WTC11 (cell line): ENCODE data around the gene SLC39A7. TPM values are rescaled to one million over a fixed set of nuclear protein-coding genes. Genes with fewer than 3 reads are reported as not detected.

Source experiments
- ATAC-seq: fragments of 200-7000 bp; cut with Tn5 transposase; 2 replicates; pipeline ENCODE4 v1.10.0; 2021; ENCODE audit warnings: mild to moderate bottlenecking, moderate library complexity
- CTCF ChIA-PET: fragments of 300-600 bp; sonication (Branson Sonifier 250); formaldehyde crosslinking; loops from one replicate; lab custom pipeline; 2021; ENCODE audit warnings: antibody characterized with exemption; lab: Charles Lee
- POLR2A ChIA-PET: fragments of 350-600 bp; sonication (Branson Sonifier 250); formaldehyde crosslinking; loops from one replicate; lab custom pipeline; 2021; ENCODE audit warnings: antibody characterized with exemption; lab: Charles Lee
- DNase-seq: peaks from one replicate; pipeline ENCODE4 v3.0.0; 2021; ENCODE audit warnings: low spot score
- H3K27ac Mint-ChIP-seq: 2 replicates; pipeline ENCODE4 v1.8.0; 2021; ENCODE audit warnings: mixed read lengths
- H3K27me3 Mint-ChIP-seq: 2 replicates; pipeline ENCODE4 v1.8.0; 2021; ENCODE audit warnings: low read depth, mild to moderate bottlenecking, moderate library complexity, mixed read lengths
- H3K36me3 Mint-ChIP-seq: 2 replicates; pipeline ENCODE4 v1.8.0; 2021; ENCODE audit warnings: mixed read lengths
- H3K4me1 Mint-ChIP-seq: 2 replicates; pipeline ENCODE4 v1.8.0; 2022; ENCODE audit warnings: mixed read lengths
- H3K4me3 Mint-ChIP-seq: 2 replicates; pipeline ENCODE4 v1.8.0; 2021; ENCODE audit warnings: mild to moderate bottlenecking, moderate library complexity, mixed read lengths
- H3K9me3 Mint-ChIP-seq: 2 replicates; pipeline ENCODE4 v1.8.0; 2021; ENCODE audit warnings: mixed read lengths
- ELF4 ChIP-seq: sonication (generic); formaldehyde crosslinking; IDR thresholded peaks from 2 replicates; pipeline ENCODE4 v1.8.1; 2022; ENCODE audit warnings: low read depth, mild to moderate bottlenecking, moderate library complexity, missing genetic modification reagents
- ESRRA ChIP-seq: sonication (generic); formaldehyde crosslinking; IDR thresholded peaks from 2 replicates; pipeline ENCODE4 v1.8.1; 2022; ENCODE audit warnings: mild to moderate bottlenecking, missing genetic modification reagents, borderline replicate concordance
- FOXK1 ChIP-seq: sonication (generic); formaldehyde crosslinking; IDR thresholded peaks from 2 replicates; pipeline ENCODE4 v1.8.0; 2022; ENCODE audit warnings: mild to moderate bottlenecking, moderate library complexity, missing genetic modification reagents
- GRHL2 ChIP-seq: fragments of 250-450 bp; sonication (Bioruptor Pico); IDR thresholded peaks from 2 replicates; pipeline ENCODE4 v1.8.0; 2022; ENCODE audit warnings: mild to moderate bottlenecking, moderate library complexity; ENCODE audit not compliant: insufficient replicate concordance, severe bottlenecking
- GTF2I ChIP-seq: fragments of 250-450 bp; sonication (Bioruptor Pico); conservative IDR thresholded peaks from 2 replicates; pipeline ENCODE4 v1.4.0; 2021; ENCODE audit warnings: mild to moderate bottlenecking
- IRF2 ChIP-seq: sonication (generic); formaldehyde crosslinking; IDR thresholded peaks from 2 replicates; pipeline ENCODE4 v1.8.0; 2022; ENCODE audit warnings: low read depth, missing genetic modification reagents, borderline replicate concordance
- MYBL2 ChIP-seq: sonication (generic); formaldehyde crosslinking; IDR thresholded peaks from 2 replicates; pipeline ENCODE4 v1.8.1; 2023; ENCODE audit warnings: mild to moderate bottlenecking, moderate library complexity, missing genetic modification reagents
- NFE2L1 ChIP-seq: sonication (generic); formaldehyde crosslinking; IDR thresholded peaks from 2 replicates; pipeline ENCODE4 v1.8.1; 2023; ENCODE audit warnings: missing genetic modification reagents
- NR2C2 ChIP-seq: sonication (generic); formaldehyde crosslinking; IDR thresholded peaks from 2 replicates; pipeline ENCODE4 v1.8.0; 2022; ENCODE audit warnings: mild to moderate bottlenecking, missing genetic modification reagents
- ZNF263 ChIP-seq: sonication (generic); formaldehyde crosslinking; IDR thresholded peaks from 2 replicates; pipeline ENCODE4 v1.8.1; 2022; ENCODE audit warnings: low read depth, mild to moderate bottlenecking, moderate library complexity, missing genetic modification reagents
- ZNF423 ChIP-seq: fragments of 250-450 bp; sonication (Bioruptor Pico); IDR thresholded peaks from 2 replicates; pipeline ENCODE4 v2.1.2; 2022; ENCODE audit warnings: mild to moderate bottlenecking, moderate library complexity
- total RNA-seq: library from RNA; stranded (reverse); gene quantifications from 3 replicates; pipeline ENCODE4 v1.2.3, GENCODE V29; 2021
- TF ChIP-seq, protein P1 (sequence below): fragments of 250-450 bp; sonication (Bioruptor Pico); IDR thresholded peaks from 2 replicates; pipeline ENCODE4 v1.9.0; 2021; ENCODE audit warnings: mild to moderate bottlenecking
- TF ChIP-seq, protein P2 (sequence below): sonication (generic); formaldehyde crosslinking; IDR thresholded peaks from 2 replicates; pipeline ENCODE4 v1.8.0; 2023; ENCODE audit warnings: missing genetic modification reagents, mild to moderate bottlenecking, borderline replicate concordance
- TF ChIP-seq, protein P3 (sequence below): sonication (generic); formaldehyde crosslinking; IDR thresholded peaks from 2 replicates; pipeline ENCODE4 v1.8.1; 2023; ENCODE audit warnings: mild to moderate bottlenecking, missing genetic modification reagents
- TF ChIP-seq, protein P4 (sequence below): fragments of 250-450 bp; sonication (Bioruptor Pico); IDR thresholded peaks from 2 replicates; pipeline ENCODE4 v1.9.0; 2021; ENCODE audit warnings: moderate library complexity, mild to moderate bottlenecking, inconsistent platforms, borderline replicate concordance
- TF ChIP-seq, protein P5 (sequence below): sonication (generic); formaldehyde crosslinking; IDR thresholded peaks from 2 replicates; pipeline ENCODE4 v1.8.1; 2022; ENCODE audit warnings: low read depth, mild to moderate bottlenecking, moderate library complexity, missing genetic modification reagents, borderline replicate concordance

SLC39A7 gene
- total RNA-seq, 1 experiment from 2014 or later = 163 TPM

DNA sequence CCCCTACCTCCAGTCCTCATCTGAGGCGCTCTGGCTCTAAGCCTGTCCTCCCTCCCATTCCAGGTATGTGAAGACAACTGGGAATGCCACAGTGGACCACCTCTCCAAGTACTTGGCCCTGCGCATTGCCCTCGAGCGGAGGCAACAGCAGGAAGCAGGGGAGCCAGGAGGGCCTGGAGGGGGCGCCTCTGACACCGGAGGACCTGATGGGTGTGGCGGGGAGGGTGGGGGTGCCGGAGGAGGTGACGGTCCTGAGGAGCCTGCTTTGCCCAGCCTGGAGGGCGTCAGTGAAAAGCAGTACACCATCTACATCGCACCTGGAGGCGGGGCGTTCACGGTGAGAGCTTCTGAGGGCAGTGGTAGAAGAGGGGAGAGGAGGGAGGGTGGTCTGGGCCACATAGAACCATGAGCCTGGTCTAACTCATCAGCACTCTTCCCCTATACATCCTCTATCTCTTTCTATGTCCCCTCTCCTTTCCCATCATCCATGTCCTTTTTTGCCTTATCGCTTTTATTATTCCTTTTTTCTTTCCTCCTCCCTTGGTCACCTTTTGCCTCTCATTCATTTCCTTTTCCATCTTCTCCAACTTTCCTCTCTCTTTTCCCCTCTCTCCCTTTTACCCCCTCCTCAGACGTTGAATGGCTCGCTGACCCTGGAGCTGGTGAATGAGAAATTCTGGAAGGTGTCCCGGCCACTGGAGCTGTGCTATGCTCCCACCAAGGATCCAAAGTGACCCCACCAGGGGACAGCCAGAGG lies 11.2 kb downstream of the SLC39A7 start:
- peak; percentile 69 for DNase-seq
- POLR2A ChIA-PET = no interaction called here

DNA sequence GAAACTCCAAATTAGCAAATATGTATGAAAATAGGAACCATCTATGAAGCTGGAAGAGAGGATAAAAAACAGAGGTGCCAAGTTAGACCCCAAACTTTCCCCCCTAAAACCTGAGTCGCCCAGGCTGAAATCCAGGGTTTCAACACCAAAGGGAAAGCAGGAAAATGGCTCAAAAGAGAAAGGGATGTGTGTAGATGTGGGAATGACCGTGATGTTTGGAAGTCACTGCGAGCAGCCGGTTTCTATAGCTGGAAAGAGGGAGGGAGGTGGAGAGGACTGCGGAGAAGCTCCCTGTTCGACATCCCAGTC lies 12.1 kb downstream of the SLC39A7 start:
- Mint-ChIP-seq H3K4me3 (peak overlapping the region; percentile 95), H3K36me3 (peaks cover 12% of the 10 kb centered on the region), H3K27me3 (peaks cover 61% of the 10 kb centered on the region), H3K9me3 (no peaks in the 10 kb centered on the region), H3K4me1 (peaks cover 47% of the 10 kb centered on the region), H3K27ac (no peak overlapping the region; the same call in 1 of the 2 replicates)
- CTCF ChIA-PET = interaction anchor here (0.6 to 5.7 kb wide), 6 partner anchors 8 to 86 kb away, joined by 3 to 83 read pairs (median 5); partner anchors contain the start of genes B3GALT4, HSD17B8, RXRB and SLC39A7
- POLR2A ChIA-PET = interaction anchor here (1.1 kb wide), 1 partner anchor 36 kb away, joined by 4 read pairs; no protein-coding TSS in a partner anchor
- ATAC-seq (no peak), DNase-seq (no peak)
- TF ChIP-seq, protein P1, sequence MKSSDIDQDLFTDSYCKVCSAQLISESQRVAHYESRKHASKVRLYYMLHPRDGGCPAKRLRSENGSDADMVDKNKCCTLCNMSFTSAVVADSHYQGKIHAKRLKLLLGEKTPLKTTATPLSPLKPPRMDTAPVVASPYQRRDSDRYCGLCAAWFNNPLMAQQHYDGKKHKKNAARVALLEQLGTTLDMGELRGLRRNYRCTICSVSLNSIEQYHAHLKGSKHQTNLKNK (CRISPR knock-in tag) = no peak
- TF ChIP-seq ELF4 (CRISPR knock-in tag) = no peak

More for the DNA sequence above, 11.2 kb downstream of the SLC39A7 start:
- peaks cover 12% of the 10 kb centered on the region for H3K36me3 Mint-ChIP-seq
- H3K4me3 Mint-ChIP-seq = no peak overlapping the region
- no peak for TF ChIP-seq FOXK1
- TF ChIP-seq, protein P2, sequence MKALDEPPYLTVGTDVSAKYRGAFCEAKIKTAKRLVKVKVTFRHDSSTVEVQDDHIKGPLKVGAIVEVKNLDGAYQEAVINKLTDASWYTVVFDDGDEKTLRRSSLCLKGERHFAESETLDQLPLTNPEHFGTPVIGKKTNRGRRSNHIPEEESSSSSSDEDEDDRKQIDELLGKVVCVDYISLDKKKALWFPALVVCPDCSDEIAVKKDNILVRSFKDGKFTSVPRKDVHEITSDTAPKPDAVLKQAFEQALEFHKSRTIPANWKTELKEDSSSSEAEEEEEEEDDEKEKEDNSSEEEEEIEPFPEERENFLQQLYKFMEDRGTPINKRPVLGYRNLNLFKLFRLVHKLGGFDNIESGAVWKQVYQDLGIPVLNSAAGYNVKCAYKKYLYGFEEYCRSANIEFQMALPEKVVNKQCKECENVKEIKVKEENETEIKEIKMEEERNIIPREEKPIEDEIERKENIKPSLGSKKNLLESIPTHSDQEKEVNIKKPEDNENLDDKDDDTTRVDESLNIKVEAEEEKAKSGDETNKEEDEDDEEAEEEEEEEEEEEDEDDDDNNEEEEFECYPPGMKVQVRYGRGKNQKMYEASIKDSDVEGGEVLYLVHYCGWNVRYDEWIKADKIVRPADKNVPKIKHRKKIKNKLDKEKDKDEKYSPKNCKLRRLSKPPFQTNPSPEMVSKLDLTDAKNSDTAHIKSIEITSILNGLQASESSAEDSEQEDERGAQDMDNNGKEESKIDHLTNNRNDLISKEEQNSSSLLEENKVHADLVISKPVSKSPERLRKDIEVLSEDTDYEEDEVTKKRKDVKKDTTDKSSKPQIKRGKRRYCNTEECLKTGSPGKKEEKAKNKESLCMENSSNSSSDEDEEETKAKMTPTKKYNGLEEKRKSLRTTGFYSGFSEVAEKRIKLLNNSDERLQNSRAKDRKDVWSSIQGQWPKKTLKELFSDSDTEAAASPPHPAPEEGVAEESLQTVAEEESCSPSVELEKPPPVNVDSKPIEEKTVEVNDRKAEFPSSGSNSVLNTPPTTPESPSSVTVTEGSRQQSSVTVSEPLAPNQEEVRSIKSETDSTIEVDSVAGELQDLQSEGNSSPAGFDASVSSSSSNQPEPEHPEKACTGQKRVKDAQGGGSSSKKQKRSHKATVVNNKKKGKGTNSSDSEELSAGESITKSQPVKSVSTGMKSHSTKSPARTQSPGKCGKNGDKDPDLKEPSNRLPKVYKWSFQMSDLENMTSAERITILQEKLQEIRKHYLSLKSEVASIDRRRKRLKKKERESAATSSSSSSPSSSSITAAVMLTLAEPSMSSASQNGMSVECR (CRISPR knock-in tag) = no peak
- TF ChIP-seq ESRRA (CRISPR knock-in tag) = no peak
- TF ChIP-seq, protein P3, sequence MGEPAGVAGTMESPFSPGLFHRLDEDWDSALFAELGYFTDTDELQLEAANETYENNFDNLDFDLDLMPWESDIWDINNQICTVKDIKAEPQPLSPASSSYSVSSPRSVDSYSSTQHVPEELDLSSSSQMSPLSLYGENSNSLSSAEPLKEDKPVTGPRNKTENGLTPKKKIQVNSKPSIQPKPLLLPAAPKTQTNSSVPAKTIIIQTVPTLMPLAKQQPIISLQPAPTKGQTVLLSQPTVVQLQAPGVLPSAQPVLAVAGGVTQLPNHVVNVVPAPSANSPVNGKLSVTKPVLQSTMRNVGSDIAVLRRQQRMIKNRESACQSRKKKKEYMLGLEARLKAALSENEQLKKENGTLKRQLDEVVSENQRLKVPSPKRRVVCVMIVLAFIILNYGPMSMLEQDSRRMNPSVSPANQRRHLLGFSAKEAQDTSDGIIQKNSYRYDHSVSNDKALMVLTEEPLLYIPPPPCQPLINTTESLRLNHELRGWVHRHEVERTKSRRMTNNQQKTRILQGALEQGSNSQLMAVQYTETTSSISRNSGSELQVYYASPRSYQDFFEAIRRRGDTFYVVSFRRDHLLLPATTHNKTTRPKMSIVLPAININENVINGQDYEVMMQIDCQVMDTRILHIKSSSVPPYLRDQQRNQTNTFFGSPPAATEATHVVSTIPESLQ (CRISPR knock-in tag) = no peak
- TF ChIP-seq, protein P4, sequence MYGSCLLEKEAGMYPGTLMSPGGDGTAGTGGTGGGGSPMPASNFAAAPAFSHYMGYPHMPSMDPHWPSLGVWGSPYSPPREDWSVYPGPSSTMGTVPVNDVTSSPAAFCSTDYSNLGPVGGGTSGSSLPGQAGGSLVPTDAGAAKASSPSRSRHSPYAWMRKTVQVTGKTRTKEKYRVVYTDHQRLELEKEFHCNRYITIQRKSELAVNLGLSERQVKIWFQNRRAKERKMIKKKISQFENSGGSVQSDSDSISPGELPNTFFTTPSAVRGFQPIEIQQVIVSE = no peak
- TF ChIP-seq IRF2 (CRISPR knock-in tag) = no peak
- no peak for TF ChIP-seq MYBL2
- TF ChIP-seq ZNF423 (CRISPR knock-in tag) = no peak
- TF ChIP-seq, protein P5, sequence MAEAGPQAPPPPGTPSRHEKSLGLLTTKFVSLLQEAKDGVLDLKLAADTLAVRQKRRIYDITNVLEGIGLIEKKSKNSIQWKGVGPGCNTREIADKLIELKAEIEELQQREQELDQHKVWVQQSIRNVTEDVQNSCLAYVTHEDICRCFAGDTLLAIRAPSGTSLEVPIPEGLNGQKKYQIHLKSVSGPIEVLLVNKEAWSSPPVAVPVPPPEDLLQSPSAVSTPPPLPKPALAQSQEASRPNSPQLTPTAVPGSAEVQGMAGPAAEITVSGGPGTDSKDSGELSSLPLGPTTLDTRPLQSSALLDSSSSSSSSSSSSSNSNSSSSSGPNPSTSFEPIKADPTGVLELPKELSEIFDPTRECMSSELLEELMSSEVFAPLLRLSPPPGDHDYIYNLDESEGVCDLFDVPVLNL (CRISPR knock-in tag) = no peak
- TF ChIP-seq GRHL2 (CRISPR knock-in tag) = no peak
- no peak for TF ChIP-seq ZNF263 (CRISPR knock-in tag)
- no peak for TF ChIP-seq NR2C2 (CRISPR knock-in tag)
- TF ChIP-seq NFE2L1 (CRISPR knock-in tag) = no peak
- TF ChIP-seq GTF2I (CRISPR knock-in tag) = no peak
- TF ChIP-seq, all 79 proteins: peak for 0
- peaks cover 61% of the 10 kb centered on the region for H3K27me3 Mint-ChIP-seq
- H3K27ac Mint-ChIP-seq = no peak overlapping the region
- peak; percentile 27 for ATAC-seq
- CTCF ChIA-PET = interaction anchor here (0.6 to 5.7 kb wide), 9 partner anchors 12 to 279 kb away, joined by 3 to 83 read pairs (median 3); partner anchors contain the start of genes B3GALT4, RXRB and SLC39A7
- H3K4me1 Mint-ChIP-seq = peaks cover 47% of the 10 kb centered on the region
- no peaks in the 10 kb centered on the region for H3K9me3 Mint-ChIP-seq
